Mucosa of stomach (tissue), 1 donor: Measurements from ENCODE around the gene AUTS2.

ENCODE experiments used
- H3K27me3 ChIP-seq: one replicate; pipeline ENCODE4 v1.7.0; 2013; ENCODE audit warnings: mild to moderate bottlenecking, low read length; ENCODE audit not compliant: control insufficient read depth, insufficient read depth
- H3K36me3 ChIP-seq: one replicate; pipeline ENCODE4 v1.7.0; 2013; ENCODE audit warnings: low read length; ENCODE audit not compliant: control insufficient read depth, insufficient read depth
- H3K4me1 ChIP-seq: one replicate; pipeline ENCODE4 v1.7.0; 2013; ENCODE audit warnings: mild to moderate bottlenecking, low read length; ENCODE audit not compliant: control insufficient read depth, insufficient read depth
- H3K4me3 ChIP-seq: one replicate; pipeline ENCODE4 v1.7.0; 2013; ENCODE audit warnings: low read length
- H3K9ac ChIP-seq: one replicate; pipeline ENCODE4 v1.7.0; 2013; ENCODE audit warnings: mild to moderate bottlenecking, low read length, moderate library complexity
- H3K9me3 ChIP-seq: one replicate; pipeline ENCODE4 v1.7.0; 2013; ENCODE audit warnings: mild to moderate bottlenecking, low read length, moderate library complexity; ENCODE audit not compliant: control insufficient read depth
- donor health status: Pancreatic carcinoma.

The AUTS2 gene

DNA sequence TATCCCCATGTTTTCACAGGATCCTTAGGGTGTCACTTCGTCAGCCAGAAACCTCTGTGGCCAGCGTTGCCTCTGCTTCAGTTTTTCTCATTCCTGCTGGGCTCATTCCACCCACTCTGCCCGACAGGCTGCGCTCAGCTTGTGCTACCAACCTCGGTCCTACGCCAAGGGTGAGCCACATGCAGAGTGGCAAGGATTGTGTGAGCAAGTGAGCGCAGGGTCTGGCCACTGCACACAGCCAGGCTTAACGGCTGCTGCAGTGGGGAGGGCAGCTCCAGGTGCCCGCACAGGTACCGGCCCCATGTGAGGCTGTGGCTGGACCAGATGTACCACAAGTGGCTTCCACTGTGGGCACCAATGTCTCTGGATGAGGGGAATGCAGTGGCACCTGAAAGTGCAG lies 329.2 kb downstream of the AUTS2 start:
- Histone ChIP-seq H3K9ac (no peak overlapping the region), H3K9me3 (no peaks in the 10 kb centered on the region), H3K36me3 (no peaks in the 10 kb centered on the region), H3K4me3 (no peak overlapping the region), H3K27me3 (no peaks in the 10 kb centered on the region), H3K4me1 (no peaks in the 10 kb centered on the region)

DNA sequence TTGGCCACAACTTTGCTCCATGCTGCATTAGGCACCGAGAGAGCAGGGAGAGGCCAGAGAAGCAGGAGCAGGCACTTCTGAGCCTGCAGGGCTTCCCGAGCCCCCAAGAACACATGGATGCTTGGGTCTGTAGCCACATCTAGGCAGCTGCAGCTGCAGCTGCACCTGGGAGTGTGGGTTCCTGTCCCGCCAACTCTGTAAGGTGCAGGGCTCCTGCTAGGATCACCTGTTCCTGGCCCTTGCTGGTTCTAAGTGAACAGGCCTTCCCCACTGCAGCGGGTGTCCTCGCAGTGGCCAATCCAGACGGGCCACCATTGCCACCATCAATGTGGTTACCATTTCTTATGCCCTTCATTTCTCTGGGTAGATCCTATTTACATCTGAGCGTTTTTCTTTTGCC lies 330.3 kb downstream of the AUTS2 start:
- H3K9me3 ChIP-seq: no peaks in the 10 kb centered on the region
- H3K9ac ChIP-seq: no peak overlapping the region
- no peaks in the 10 kb centered on the region for H3K36me3 ChIP-seq
- no peak overlapping the region for H3K4me3 ChIP-seq
- H3K4me1 ChIP-seq: no peaks in the 10 kb centered on the region
- H3K27me3 ChIP-seq: no peaks in the 10 kb centered on the region

DNA sequence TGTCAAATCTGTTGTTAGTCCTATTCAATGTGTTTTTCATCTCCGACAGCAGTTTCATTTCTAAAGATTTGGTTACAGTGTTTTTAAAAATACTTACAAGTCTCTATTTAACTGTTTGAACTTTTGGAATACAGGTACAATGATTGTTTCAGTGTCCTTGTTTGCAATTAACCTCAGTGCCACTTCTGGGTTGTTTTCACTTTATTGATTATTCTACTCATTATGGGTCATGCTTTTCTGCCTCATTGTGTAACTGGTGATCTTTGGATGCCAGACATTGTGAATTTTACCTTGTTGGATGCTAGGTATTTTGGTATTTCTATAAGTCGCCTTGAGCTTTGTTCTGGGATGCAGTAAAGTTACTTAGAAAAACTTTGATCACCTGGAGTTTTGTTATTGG lies 331.3 kb downstream of the AUTS2 start:
- Histone ChIP-seq H3K9me3 (no peaks in the 10 kb centered on the region), H3K4me1 (no peaks in the 10 kb centered on the region), H3K4me3 (no peak overlapping the region), H3K9ac (no peak overlapping the region), H3K27me3 (no peaks in the 10 kb centered on the region), H3K36me3 (no peaks in the 10 kb centered on the region)

DNA sequence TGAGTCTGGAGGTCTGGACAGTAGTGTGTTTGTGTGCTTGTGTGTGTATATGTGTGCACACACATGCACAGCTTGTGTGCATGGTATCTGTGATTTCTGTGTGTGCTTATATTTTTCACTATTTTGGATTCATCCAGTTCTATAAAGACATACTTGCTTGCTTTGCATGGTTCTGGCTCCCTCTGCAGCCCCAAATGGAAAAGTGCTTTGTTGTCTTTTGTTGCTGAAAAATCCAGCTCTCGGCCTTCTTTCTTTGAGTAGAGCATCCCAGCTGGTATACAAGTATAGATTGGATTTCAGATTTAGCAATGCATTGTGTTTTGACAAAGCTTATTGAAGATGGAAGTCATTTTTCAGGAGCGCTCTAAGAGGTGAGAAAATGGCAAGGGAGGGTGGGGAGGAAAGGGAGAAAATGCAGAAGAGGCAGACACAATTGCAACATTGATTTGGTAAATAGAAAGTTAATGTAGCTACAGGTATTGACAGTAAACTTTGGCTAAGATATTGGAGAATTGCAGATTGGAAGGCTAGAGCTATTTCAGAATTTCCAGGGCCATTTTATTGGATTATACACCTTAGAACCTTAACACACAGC lies 333.9 kb downstream of the AUTS2 start:
- Histone ChIP-seq H3K36me3 (no peaks in the 10 kb centered on the region), H3K4me3 (no peak overlapping the region), H3K9ac (no peak overlapping the region), H3K27me3 (no peaks in the 10 kb centered on the region), H3K9me3 (no peaks in the 10 kb centered on the region), H3K4me1 (no peaks in the 10 kb centered on the region)

DNA sequence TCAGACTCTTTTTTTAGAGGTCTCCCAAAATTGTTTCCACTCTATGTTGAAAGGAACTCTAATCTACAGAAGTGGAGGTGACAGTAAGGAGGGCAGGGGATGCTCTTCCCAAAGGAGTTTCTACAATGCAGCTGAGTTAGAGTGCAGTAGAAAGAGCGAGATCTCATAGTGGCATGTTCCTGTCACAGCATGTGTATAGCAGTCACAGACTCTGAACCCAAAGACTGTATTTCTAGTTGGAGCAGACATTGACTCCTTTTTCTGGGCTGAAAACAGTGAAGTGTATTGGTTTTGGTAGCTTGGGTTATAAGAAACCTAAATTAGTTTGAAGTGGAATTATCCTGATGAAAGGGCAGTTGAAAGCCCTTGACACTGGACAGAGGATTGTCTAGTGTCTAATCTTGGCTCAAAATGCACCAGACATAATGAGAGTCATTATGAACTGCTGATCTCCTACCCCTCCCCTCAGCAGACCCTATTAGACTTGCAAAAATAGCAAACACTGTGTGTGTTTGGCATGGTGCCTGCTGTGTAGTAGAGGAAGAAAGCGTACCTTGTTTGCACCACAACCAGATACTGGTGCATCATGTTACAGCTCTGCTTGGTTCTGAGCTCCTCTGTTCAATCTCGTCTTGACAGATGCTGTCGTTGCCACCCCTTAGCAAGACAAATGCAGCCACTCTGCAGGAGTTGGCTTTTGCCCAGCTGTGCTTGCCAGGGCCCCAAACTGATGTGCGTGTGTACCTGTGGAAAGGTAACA lies 336.0 kb downstream of the AUTS2 start:
- no peak overlapping the region for H3K4me3 ChIP-seq
- no peaks in the 10 kb centered on the region for H3K27me3 ChIP-seq
- no peaks in the 10 kb centered on the region for H3K9me3 ChIP-seq
- no peak overlapping the region for H3K9ac ChIP-seq
- no peaks in the 10 kb centered on the region for H3K4me1 ChIP-seq
- H3K36me3 ChIP-seq: no peaks in the 10 kb centered on the region

DNA sequence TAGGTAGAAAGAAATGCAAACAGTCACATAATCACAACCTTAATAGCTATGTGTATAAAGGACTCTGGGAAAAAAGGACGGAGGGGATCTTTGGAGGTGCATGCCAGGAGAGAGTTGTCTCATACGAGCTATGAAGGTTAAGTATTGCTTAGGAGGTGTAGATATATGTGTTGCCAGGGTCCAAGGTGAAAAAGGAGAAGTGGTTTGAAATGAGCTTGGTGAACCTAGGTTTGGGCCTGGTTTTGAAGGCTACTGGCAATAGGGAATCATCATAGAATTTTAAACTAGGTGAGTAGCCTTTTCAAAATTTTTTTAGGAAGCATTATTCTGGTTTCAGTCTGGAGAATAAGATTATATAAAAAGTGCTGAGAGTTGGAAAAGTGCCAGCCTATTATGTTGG lies 336.8 kb downstream of the AUTS2 start:
- H3K4me1 ChIP-seq: no peaks in the 10 kb centered on the region
- H3K9ac ChIP-seq: no peak overlapping the region
- H3K27me3 ChIP-seq: no peaks in the 10 kb centered on the region
- H3K4me3 ChIP-seq: no peak overlapping the region
- H3K36me3 ChIP-seq: no peaks in the 10 kb centered on the region
- no peaks in the 10 kb centered on the region for H3K9me3 ChIP-seq

DNA sequence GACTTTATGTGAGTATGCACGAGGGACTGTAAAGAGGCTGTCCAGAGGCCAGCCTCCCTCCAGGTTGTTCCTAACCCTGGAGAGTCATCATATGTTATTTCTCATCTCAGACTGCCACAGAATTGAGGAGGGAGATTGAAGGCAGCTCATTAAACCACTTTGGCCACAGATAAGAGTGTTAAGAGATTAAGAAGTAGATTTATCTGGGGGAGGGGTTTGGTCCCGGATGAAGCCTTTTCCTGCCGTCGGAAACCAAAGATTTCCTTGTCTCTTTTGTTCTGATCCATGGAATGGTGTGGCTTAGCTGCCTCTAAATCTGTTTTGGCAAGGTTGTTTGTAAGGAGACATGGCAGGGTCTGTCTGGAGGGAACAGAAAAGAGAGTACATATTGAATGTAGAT lies 338.8 kb downstream of the AUTS2 start:
- Histone ChIP-seq H3K4me1 (no peaks in the 10 kb centered on the region), H3K9ac (no peak overlapping the region), H3K36me3 (no peaks in the 10 kb centered on the region), H3K4me3 (no peak overlapping the region), H3K27me3 (no peaks in the 10 kb centered on the region), H3K9me3 (no peaks in the 10 kb centered on the region)

DNA sequence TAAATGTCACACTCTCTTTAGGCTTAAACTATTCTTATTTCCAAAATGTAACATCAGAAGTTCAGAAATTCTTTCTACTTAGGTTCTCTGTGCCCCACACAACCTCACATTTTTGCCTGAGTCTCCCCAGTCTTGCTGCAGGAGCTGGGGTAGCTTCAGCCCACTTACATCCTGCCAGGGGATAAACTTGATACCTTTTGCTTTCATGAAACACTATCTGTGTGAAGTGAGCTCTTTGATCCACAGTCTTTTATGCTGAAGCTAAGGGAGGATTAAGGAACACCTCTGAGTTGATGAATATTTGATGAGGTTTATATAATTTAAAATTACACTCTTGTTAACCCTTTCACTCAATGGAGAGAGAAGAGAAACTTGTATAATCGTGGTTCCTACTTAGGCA lies 341.0 kb downstream of the AUTS2 start:
- no peak overlapping the region for H3K4me3 ChIP-seq
- no peaks in the 10 kb centered on the region for H3K9me3 ChIP-seq
- H3K36me3 ChIP-seq: no peaks in the 10 kb centered on the region
- no peak overlapping the region for H3K9ac ChIP-seq
- H3K4me1 ChIP-seq: no peaks in the 10 kb centered on the region
- no peaks in the 10 kb centered on the region for H3K27me3 ChIP-seq

DNA sequence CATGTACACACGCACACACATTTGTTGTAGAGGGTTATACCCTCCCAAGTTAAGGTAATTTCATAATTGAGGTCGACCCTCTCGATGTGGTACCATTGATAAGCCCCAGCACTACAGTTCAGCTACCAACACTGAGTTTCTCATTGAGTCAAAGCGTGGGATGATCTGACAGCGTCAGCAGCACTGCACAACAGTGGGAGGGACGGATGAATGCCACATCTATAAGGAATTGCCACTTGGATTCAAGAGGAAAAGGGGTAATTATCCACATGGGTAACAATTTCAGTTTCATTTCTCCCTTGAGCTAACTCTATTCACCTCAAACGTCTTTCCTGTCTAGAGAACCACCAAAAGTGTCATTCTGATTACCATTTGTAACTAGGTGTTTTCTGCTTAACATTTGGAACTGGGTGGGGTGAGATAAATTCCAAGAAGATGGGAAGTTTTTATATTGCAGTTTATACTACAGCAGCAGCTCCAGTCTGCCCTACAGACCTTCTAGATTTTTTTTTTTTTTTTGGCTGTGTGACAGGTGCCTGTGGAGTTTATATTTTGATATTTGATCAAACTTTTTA lies 342.9 kb downstream of the AUTS2 start:
- no peak overlapping the region for H3K9ac ChIP-seq
- H3K27me3 ChIP-seq: no peaks in the 10 kb centered on the region
- no peaks in the 10 kb centered on the region for H3K36me3 ChIP-seq
- no peaks in the 10 kb centered on the region for H3K4me1 ChIP-seq
- no peaks in the 10 kb centered on the region for H3K9me3 ChIP-seq
- H3K4me3 ChIP-seq: no peak overlapping the region

DNA sequence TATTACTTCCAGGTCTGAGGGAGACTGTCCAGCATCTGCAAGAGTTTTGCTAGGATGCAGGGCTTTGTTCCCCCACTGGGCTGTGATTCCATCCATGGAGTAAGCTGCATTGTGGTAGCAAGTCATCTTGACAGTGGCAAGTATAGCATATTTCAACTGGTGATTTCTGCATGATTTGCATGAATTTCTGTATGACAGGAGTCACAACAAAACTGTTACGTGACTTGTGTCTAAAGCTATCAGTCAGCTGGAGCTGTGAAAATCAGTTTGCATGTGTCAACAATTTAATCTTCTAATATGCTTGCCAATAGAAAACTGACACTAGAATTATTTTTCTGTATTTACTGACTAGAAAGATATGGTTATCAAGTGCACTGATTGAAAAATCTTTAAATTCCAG lies 344.3 kb downstream of the AUTS2 start:
- H3K4me3 ChIP-seq: no peak overlapping the region
- no peaks in the 10 kb centered on the region for H3K36me3 ChIP-seq
- no peaks in the 10 kb centered on the region for H3K4me1 ChIP-seq
- no peaks in the 10 kb centered on the region for H3K27me3 ChIP-seq
- H3K9me3 ChIP-seq: no peaks in the 10 kb centered on the region
- H3K9ac ChIP-seq: no peak overlapping the region

DNA sequence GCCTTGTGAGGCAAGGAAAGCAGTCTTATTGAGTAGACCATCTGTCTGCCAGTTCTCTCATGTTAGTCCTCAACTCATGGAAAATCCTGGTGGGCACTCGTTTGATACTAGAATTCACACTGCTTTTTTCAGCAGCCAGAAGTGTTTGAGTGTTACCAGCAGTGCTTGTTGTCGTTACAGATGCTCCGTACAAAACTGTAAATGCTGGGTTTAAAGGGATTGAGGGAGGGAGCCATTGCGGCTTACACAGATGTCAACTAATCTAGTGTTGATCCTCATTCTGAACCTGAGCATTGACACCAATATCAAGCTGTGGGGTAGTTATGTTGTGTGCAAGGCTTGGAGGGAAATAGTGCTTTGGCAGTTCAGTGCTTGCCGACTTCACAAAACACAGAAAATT lies 348.6 kb downstream of the AUTS2 start:
- no peaks in the 10 kb centered on the region for H3K27me3 ChIP-seq
- H3K4me1 ChIP-seq: no peaks in the 10 kb centered on the region
- no peak overlapping the region for H3K9ac ChIP-seq
- no peaks in the 10 kb centered on the region for H3K9me3 ChIP-seq
- no peaks in the 10 kb centered on the region for H3K36me3 ChIP-seq
- H3K4me3 ChIP-seq: no peak overlapping the region

DNA sequence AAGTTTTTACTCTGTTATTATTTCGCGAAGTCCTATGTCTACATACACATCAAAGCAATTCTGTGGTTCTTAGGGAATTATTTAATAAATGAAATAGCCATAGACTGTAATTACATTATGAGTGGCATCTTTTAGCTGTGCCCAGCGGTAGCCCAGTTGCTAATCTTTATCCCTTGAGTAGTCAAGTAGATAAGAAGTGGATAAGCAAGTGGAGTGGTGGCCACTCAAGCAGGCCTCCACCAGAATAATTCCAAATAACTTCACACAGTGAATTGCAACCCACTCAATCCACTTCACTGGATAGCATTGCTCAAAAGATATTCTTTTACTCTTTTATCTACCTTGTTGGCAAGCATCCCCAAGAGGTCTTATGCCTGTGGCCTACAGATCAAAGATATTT lies 349.7 kb downstream of the AUTS2 start:
- Histone ChIP-seq H3K36me3 (no peaks in the 10 kb centered on the region), H3K9ac (no peak overlapping the region), H3K27me3 (no peaks in the 10 kb centered on the region), H3K9me3 (no peaks in the 10 kb centered on the region), H3K4me3 (no peak overlapping the region), H3K4me1 (no peaks in the 10 kb centered on the region)
